Spinal cord (tissue), 10 donors: ENCODE data around the gene SIX3. TPM values are rescaled to one million over a fixed set of nuclear protein-coding genes. Genes with fewer than 3 reads are reported as not detected.
A peak's percentile ranks its signal among the peaks of the same experiment; 100 is the strongest.

ENCODE experiments used
- DNase-seq, 6 donors: peaks; one replicate each; pipeline versions ENCODE4 v3.0.0 to v3.0.0-alpha.2; 2013 to 2015; ENCODE audit warnings: low spot score in 6 of 6, low read depth in 4 of 6
- H3K27ac ChIP-seq: one replicate; pipeline ENCODE4 v1.5.1; 2013; ENCODE audit warnings: low read depth, low read length, control low read depth
- H3K27me3 ChIP-seq: one replicate; pipeline ENCODE4 v1.6.1; 2013; ENCODE audit warnings: low read length; ENCODE audit not compliant: control insufficient read depth, insufficient read depth
- H3K36me3 ChIP-seq: one replicate; pipeline ENCODE4 v1.6.1; 2013; ENCODE audit warnings: low read length; ENCODE audit not compliant: control insufficient read depth, insufficient read depth
- H3K4me1 ChIP-seq: one replicate; pipeline ENCODE4 v1.6.1; 2013; ENCODE audit warnings: low read length; ENCODE audit not compliant: control insufficient read depth, insufficient read depth
- H3K4me3 ChIP-seq: one replicate; pipeline ENCODE4 v1.5.1; 2013; ENCODE audit warnings: low read depth, low read length, control low read depth
- H3K9me3 ChIP-seq: one replicate; pipeline ENCODE4 v1.6.1; 2013; ENCODE audit warnings: low read length; ENCODE audit not compliant: control insufficient read depth, insufficient read depth
- WGBS: methylation state at CpG from one replicate; pipeline ENCODE4 v1.1.5; 2013; ENCODE audit warnings: missing lambda C conversion rate; ENCODE audit not compliant: insufficient coverage; 5-methylcytosine and 5-hydroxymethylcytosine counted together
- polyA plus RNA-seq, 2 donors: library from polyadenylated mRNA; unstranded; fragments of 120-200 nt; gene quantifications; one replicate each; pipeline ENCODE4 v1.2.1, GENCODE V29; 2013; ENCODE audit not compliant: insufficient read length in 2 of 2
- small RNA-seq: library from RNA; depleted of rRNA; stranded (forward); fragments of <200 nt; gene quantifications from one replicate; pipeline ENCODE3, GENCODE V24; 2014; ENCODE audit warnings: low replicate concordance
- total RNA-seq, 2 donors: library from RNA; depleted of rRNA in 1 of 2; stranded (reverse); fragments of 120-200 nt in 1 of 2; fragments of >200 nt in 1 of 2; gene quantifications; one replicate each; pipeline versions ENCODE4 v1.2.3 to v1.2.4, GENCODE V29; 2013 to 2014
- donor health status: healthy.

The SIX3 gene
- total and polyA plus RNA-seq, 4 donors = 0.28 TPM; not detected in 3

- peak in 2 of 6 donors; percentile 26 to 57 for DNase-seq
- no peak overlapping the region for H3K27ac ChIP-seq
- H3K4me3 ChIP-seq = no peak overlapping the region
- 42% methylated on average over 5 of the region's 9 CpGs for WGBS
- peaks cover 5% of the 10 kb centered on the region for H3K27me3 ChIP-seq
- H3K9me3 ChIP-seq = no peaks in the 10 kb centered on the region
- no peaks in the 10 kb centered on the region for H3K4me1 ChIP-seq
- no peaks in the 10 kb centered on the region for H3K36me3 ChIP-seq
Measured at GRCh38 chr2:44980751-44981713, 39.5 kb downstream of the SIX3 start.

DNA sequence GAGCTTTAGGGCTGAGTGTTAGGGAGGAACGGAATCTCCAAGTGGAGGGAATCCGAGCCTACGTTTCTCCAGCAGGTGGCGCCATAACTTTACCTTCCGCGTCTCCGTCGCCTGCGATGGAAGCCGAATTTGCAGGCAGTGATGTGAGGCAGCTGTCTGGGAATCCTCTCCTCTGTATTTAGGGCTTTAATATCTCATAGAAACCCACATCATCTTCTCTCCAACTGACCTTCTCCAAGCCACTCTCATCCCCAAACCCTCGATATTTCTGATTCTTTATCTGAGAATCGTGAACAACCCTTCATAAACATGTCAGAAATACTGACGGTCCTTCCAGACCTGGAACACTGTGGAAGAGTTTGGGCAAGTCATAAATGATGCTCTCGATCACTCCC lies 40.2 kb downstream of the SIX3 start:
- Histone ChIP-seq H3K36me3 (no peaks in the 10 kb centered on the region), H3K27me3 (peaks cover 7% of the 10 kb centered on the region), H3K4me3 (no peak overlapping the region), H3K9me3 (no peaks in the 10 kb centered on the region), H3K4me1 (no peaks in the 10 kb centered on the region), H3K27ac (no peak overlapping the region)
- DNase-seq = peak; percentile 59 to 94 (median 74)
- WGBS = 15% methylated on average over 10 of the region's 14 CpGs

DNA sequence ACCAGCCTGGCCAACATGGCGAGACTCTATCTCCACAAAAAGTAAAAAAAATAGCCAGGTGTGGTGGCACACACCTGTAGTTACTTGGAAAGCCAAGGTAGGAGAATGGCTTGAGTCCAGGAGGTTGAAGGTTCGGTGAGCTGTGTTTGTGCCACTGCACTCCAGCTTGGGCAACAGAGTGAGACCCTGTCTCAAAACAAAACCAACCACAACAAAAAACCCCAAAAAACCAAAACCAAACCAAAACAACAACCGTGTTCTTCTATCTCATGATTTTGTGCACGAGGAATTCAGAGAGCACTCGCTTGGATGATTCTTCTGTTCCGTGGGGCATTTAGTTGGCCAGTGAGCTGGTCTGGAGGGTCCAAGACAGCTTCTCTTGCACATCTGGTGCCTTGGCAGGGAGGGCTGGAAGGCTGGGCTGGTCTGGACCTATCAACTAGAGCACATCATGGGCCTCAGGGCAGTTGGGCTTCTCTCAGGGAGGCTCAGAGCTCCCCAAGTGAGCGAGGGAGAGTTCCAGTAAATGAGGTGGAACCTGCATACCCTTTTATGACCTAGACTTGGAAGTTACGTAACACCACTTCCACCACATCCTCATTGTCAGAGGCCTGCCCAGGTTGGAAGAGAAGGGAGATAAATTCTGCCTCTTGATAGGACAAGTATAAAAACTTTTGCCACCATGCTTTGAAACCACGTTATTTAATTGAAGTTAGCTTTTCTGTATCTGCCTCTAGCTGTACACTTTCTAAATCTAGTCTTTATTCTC lies 42.5 kb downstream of the SIX3 start:
- H3K4me3 ChIP-seq = no peak overlapping the region
- H3K9me3 ChIP-seq = peaks cover 3% of the 10 kb centered on the region
- DNase-seq = no peak
- no peaks in the 10 kb centered on the region for H3K36me3 ChIP-seq
- no peaks in the 10 kb centered on the region for H3K4me1 ChIP-seq
- 93% methylated on average over 2 of the region's 9 CpGs for WGBS
- no peak overlapping the region for H3K27ac ChIP-seq
- H3K27me3 ChIP-seq = peaks cover 13% of the 10 kb centered on the region

- no peak for DNase-seq
- no peak overlapping the region for H3K4me3 ChIP-seq
- WGBS = 94% methylated on average over 2 of the region's 2 CpGs
- peaks cover 17% of the 10 kb centered on the region for H3K27me3 ChIP-seq
- H3K4me1 ChIP-seq = no peaks in the 10 kb centered on the region
- peaks cover 3% of the 10 kb centered on the region for H3K9me3 ChIP-seq
- H3K27ac ChIP-seq = no peak overlapping the region
- H3K36me3 ChIP-seq = no peaks in the 10 kb centered on the region
Measured at GRCh38 chr2:44989176-44989575, 47.7 kb downstream of the SIX3 start.

DNA sequence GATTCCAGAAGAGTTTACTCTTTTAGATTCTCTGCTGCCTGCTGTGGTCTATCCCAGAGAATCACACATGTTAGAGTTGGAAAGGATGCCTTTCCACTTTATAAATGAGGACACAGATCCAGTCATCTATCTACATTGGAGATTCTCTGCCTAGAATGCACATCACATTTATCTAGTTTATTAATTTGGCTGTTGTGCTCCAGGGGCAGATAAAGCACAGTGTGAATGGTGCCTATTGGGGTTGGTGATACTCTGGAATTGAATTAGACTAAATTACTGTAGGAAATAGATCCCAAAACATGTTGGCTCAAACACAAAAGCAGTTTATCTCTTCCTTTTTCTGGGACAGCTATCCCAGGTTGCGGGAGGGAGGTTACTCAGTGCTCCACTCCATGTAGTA lies 52.9 kb downstream of the SIX3 start:
- Histone ChIP-seq H3K27me3 (peaks cover 44% of the 10 kb centered on the region), H3K9me3 (no peaks in the 10 kb centered on the region), H3K27ac (no peak overlapping the region), H3K36me3 (no peaks in the 10 kb centered on the region), H3K4me3 (no peak overlapping the region), H3K4me1 (no peaks in the 10 kb centered on the region)
- no CpG with 5 or more reads among the region's 1 CpG for WGBS
- DNase-seq = peak in 1 of 6 donors; percentile 67

Small RNA genes within 50 kb of the gene (small RNA-seq; reads per million reads assigned to genes)
- gene RF02246 = not detected
- gene RF02247 = not detected
- not detected for gene RF02248
- gene RF02250 = not detected
- not detected for gene RF02251
- gene RF02252 = not detected

Other genes starting within 250 kb of the SIX3 start
- 1 to 10 TPM in 1 of 2 donors, under 1 TPM in 1; 0.40 to 5.5 TPM for gene SIX2, start 67.8 kb downstream of the SIX3 start, total RNA-seq
- gene SIX2, start 67.8 kb downstream of the SIX3 start, polyA plus RNA-seq = 1 to 10 TPM in 1 of 2 donors, under 1 TPM in 1; 0.16 to 1.4 TPM